Motor neuron (in vitro differentiated cells): ENCODE data around the gene FOXK2. TPM values are rescaled to one million over a fixed set of nuclear protein-coding genes. Genes with fewer than 3 reads are reported as not detected.

Experiments
- ATAC-seq, 8 experiments: fragments of 200-7000 bp; cut with Tn5 transposase; replicated peaks in 6 of 8; 2 replicates each; pipeline ENCODE4 v1.8.0; 2021; ENCODE audit warnings: mild to moderate bottlenecking in 8 of 8, moderate library complexity in 8 of 8
- H3K27ac ChIP-seq, 2 donors: fragments of 250-450 bp; sonication (Bioruptor Pico); 2 replicates each; pipeline ENCODE4 v1.9.0; 2021; ENCODE audit warnings: antibody characterized with exemption in 2 of 2, mild to moderate bottlenecking in 2 of 2, moderate library complexity in 1 of 2
- H3K4me1 ChIP-seq, 2 donors: fragments of 250-450 bp; sonication (Bioruptor Pico); replicated peaks in 1 of 2; 2 replicates each; pipeline ENCODE4 v1.6.1; 2021; ENCODE audit warnings: antibody characterized with exemption in 2 of 2, mild to moderate bottlenecking in 2 of 2, moderate library complexity in 1 of 2
- H3K4me3 ChIP-seq, 5 donors: fragments of 250-450 bp; sonication (Bioruptor Pico); 2 replicates each; pipeline ENCODE4 v1.9.0; 2021; ENCODE audit warnings: antibody characterized with exemption in 5 of 5, mild to moderate bottlenecking in 5 of 5, moderate library complexity in 4 of 5
- WGBS, 10 experiments: fragments of 450-650 bp; shearing (Covaris generic); methylation state at CpG; one replicate each; pipeline ENCODE4 v1.0.0; 2022; 5-methylcytosine and 5-hydroxymethylcytosine counted together
- in situ Hi-C, 9 experiments: fragments of 400-800 bp; cut with MboI; loops; one replicate each; pipeline ENCODE4 v1.15.0; 2021; ENCODE audit warnings: low sequenced_read_pairs in 9 of 9, low pct_unique_long_range_greater_than_20kb in 2 of 9; ENCODE audit not compliant: unreplicated experiment in 9 of 9
- total RNA-seq, 8 experiments: library from RNA; unstranded; fragments of 300-600 nt; gene quantifications; 2 replicates each; pipeline versions ENCODE4 v1.2.3 to v1.2.4, GENCODE V29; 2022

Gene FOXK2
- total RNA-seq, 8 experiments from 2014 or later = 27.6 to 63.7 (median 39.4) TPM

DNA sequence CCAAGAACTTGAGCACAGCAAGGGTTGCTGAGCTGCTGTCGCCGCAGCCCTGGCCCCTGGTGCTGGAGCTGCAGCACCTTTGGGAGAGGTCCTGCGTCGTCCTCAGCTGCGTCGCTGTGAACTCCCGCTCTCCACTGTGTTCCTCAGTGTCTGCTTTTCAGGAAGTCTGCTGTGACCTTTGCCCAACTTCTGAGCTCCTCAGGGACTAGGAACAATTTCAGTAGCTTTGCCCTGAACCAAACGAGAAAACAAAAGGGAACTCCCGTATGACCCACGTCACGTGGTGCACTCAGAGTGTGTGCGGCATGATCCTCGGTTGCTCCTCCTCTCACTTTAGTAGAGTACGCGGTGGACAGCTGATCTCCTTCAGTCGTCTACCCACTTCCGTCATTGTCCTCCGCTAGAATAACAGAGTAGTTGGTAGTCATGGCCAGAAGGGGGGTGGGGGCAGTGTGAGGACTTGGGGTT, 84.5 kb downstream of the FOXK2 start:
- no peaks in the 10 kb centered on the region for H3K4me1 ChIP-seq
- peak in 5 of 8 experiments; percentile 36 to 84 (median 78) for ATAC-seq
- WGBS, 10 experiments = 60 to 100% (median 79%) methylated on average over 2 to 15 of the region's 18 CpGs
- H3K27ac ChIP-seq = no peak overlapping the region
- in situ Hi-C loops = no loop called here
- no peak overlapping the region for H3K4me3 ChIP-seq

DNA sequence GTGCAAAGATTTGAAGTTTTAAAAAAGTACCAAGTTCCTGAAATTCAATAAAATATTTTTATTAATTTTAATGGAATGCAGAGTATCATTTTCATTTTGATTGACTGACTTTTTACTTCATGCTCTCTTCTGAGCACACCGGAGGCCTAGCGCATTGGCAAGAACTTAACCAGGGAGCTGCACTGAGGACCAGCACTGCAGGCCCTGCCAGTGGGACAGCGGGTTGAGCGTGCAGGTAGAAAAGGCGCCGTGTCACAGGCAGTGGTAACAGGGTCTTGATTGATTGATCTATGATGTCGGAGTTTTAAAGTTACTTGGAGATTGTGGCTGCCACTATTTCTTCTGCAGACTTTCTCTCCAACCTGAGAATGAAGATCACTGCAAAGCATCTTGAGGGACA, 85.0 kb downstream of the FOXK2 start:
- Histone ChIP-seq H3K27ac (no peak overlapping the region), H3K4me3 (no peak overlapping the region), H3K4me1 (no peaks in the 10 kb centered on the region)
- WGBS, 10 experiments = 88 to 100% (median 96%) methylated on average over 3 to 7 of the region's 7 CpGs; no CpG with 5 or more reads in 3 of the 10 experiments
- in situ Hi-C loops = no loop called here
- no peak for ATAC-seq

DNA sequence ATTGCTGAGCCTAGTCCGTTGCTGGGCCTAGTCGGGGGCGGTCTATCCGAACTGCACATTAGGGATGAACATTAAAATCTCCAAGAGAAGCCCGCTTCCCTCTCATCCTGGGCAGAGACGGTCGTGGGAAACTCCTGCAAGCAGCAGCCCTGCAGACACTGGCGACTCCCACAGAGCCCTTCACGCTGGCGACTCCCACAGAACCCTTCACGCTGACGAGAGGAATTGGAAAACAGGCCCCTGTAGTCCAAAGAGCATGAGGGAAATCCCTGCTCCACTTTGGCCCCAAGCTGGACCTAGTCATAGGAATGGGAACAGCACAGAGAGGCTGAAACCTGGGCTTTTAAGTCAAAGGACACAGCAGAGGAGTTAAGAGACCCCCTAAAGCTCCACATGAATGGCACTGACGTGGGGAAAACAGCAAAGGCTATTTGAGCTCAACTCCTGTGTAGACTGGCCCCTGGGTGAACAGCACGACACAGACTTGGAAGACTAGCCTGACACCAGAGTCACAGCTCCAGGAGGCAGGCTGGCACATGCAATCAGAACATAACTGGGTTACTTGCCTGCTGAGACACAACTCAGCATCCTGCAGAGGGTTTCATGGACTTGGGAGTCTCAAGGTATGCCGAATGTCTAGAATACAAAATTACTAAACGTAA, 86.5 kb downstream of the FOXK2 start:
- in situ Hi-C loops = no loop called here
- H3K27ac ChIP-seq = no peak overlapping the region
- 76 to 100% (median 91%) methylated on average over 2 to 13 of the region's 16 CpGs; no CpG with 5 or more reads in 1 of the 10 experiments for WGBS, 10 experiments
- no peak for ATAC-seq
- no peak overlapping the region for H3K4me3 ChIP-seq
- H3K4me1 ChIP-seq = no peaks in the 10 kb centered on the region

DNA sequence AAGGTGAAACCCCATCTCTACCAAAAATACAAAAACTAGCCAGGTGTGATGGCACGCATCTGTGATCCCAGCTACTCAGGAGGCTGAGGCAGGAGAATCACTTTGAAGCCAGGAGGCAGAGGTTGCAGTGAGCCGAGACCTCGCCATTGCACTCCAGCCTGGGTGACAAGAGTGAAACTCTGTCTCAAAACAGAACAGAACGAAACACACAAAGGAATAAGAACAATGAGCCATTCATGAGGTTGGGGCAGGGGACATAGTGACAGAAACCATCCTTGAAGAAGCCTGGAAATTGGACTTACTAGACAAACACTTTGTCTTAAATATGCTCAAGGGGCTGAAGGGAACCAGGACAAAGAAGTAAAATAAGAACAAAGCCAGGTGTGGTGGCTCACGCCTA, 89.3 kb downstream of the FOXK2 start:
- H3K27ac ChIP-seq = no peak overlapping the region
- ATAC-seq = no peak

DNA sequence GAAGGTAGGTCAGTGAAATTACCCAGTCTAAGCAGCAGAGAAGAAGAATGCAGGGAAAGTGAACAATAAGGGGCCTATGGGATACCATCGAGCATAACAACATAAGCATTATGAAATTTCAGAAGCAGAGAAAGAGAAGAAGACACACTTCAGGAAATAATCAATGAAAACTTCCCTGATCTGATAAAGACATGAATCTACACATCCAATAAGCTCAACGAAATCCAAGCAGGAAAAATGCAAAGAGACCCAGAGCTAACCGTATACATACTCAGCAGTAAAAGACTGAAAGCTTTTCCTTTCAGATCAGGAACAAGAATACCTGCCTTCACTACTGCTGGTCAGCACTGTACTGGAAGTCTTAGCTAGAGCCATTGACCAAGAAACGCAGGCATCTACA, 90.1 kb downstream of the FOXK2 start:
- ATAC-seq = no peak
- H3K27ac ChIP-seq = no peak overlapping the region
- no peaks in the 10 kb centered on the region for H3K4me1 ChIP-seq
- in situ Hi-C loops = no loop called here
- no peak overlapping the region for H3K4me3 ChIP-seq
- WGBS, 10 experiments = 70 to 100% (median 85%) methylated on average over 1 to 4 of the region's 4 CpGs

More for the DNA sequence above, 89.3 kb downstream of the FOXK2 start:
- Histone ChIP-seq H3K4me3 (no peak overlapping the region), H3K4me1 (no peaks in the 10 kb centered on the region)
- in situ Hi-C loops = no loop called here
- 50 to 100% (median 80%) methylated on average over 1 to 4 of the region's 5 CpGs; no CpG with 5 or more reads in 3 of the 10 experiments for WGBS, 10 experiments

DNA sequence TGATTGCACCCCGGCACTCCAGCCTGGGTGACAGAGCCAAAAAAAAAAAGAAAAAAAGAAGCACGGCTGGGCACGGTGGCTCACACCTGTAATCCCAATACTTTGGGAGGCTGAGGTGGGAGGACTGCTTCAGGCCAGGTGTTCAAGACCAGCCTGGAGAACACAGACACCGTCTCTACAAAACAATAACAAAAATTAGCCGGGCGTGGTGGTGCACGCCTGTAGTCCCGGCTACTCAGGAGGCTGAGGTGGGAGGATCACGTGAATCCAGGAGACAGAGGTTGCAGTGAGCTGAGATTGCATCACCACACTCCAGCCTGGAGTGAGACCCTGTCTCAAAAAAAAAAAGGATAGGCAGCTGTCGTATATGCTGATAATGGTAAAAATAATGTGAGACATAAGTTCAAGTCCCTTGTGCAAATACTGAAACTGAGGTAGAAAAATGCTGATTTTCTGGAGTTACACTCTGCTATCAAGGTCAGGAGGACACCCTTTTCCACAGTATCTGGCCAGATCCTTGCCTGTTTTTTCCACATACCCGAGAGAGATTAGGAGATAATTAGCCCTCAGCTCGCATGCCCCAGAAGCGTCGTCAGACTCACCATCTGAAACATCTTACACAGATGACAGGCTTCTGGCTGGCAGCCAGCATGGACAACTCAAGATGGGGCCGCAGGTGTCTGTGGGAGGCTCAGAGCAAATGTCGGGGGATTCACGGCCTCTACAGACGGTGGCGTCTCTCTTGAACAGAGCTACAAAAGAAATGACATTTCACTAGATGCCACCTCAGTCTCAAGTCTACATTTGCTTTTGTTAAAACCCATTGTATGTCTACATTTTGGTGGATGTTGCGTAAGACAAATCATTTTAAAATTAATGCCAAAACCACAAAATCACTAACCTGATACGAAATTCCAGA, 91.9 kb downstream of the FOXK2 start:
- no peak overlapping the region for H3K27ac ChIP-seq
- WGBS, 10 experiments = 27 to 91% (median 77%) methylated on average over 3 to 15 of the region's 21 CpGs; no CpG with 5 or more reads in 1 of the 10 experiments
- H3K4me1 ChIP-seq = no peaks in the 10 kb centered on the region
- in situ Hi-C loops = no loop called here
- H3K4me3 ChIP-seq = no peak overlapping the region
- peak in 2 of 8 experiments; percentile 20 to 56 for ATAC-seq

DNA sequence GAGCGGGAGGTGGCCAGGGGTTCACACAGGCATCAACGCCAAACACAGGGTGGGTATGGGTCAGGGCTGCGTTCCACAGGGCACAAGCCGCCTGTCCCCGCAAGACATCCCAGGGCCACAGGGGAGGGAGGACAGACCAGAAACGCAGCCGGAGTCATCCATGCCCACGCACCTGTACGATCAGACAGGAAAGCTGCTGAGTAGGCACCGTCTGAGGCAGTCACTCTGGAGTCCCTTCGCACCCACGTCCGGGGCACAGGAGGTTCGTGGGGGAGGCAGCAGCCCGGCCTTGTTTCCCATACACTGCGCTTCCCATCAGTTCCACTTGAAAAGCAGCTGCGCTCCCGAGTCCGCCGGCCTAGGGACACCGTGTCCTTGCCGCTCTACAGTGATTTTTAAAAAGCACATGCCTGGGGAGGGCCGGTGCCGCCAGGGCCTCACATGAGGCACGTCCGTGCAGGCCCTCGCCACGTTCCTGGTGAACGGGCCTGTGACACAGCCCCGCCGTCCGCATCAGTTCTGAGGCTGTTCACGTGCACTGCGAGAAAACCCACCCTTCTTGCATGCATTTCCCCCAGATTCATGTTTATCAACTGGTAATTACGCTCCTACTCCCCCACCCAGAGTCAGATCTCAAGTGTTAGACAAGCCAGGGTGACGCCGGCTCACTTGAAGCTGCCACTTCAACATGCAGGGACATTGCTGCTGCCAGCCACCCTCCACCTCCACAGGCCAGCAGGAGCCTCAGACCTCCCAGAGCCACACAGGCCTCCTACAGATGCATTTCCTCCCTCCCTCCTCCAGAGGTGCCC, 94.0 kb downstream of the FOXK2 start:
- Histone ChIP-seq H3K27ac (no peak overlapping the region), H3K4me3 (no peak overlapping the region), H3K4me1 (no peaks in the 10 kb centered on the region)
- peak; percentile 35 to 73 (median 50) for ATAC-seq
- in situ Hi-C loops = no loop called here
- WGBS, 10 experiments = 86 to 100% (median 89%) methylated on average over 2 to 14 of the region's 37 CpGs; no CpG with 5 or more reads in 5 of the 10 experiments

DNA sequence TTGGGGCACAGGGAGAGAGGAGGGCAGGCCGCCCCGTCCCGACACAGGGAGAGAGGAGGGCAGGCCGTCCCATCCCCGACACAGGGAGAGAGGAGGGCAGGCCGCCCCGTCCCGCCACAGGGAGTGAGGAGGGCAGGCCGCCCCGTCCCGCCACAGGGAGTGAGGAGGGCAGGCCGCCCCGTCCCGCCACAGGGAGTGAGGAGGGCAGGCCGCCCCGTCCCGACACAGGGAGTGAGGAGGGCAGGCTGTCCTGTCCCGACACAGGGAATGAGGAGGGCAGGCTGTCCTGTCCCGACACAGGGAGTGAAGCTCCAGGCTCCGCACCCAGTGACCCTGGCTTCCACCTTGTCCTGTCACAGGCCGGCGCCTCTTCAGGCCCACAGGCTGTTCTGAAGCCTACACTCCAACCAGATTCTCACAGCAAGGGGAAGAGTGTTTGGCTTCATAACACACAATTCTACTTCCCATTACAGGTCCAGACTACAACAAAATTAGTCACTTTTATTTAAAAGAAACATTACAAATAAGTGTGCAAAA, 94.6 kb downstream of the FOXK2 start:
- 83 to 100% (median 100%) methylated on average over 2 of the region's 22 CpGs; no CpG with 5 or more reads in 7 of the 10 experiments for WGBS, 10 experiments
- no peak for ATAC-seq
- Histone ChIP-seq H3K27ac (no peak overlapping the region), H3K4me1 (no peaks in the 10 kb centered on the region), H3K4me3 (no peak overlapping the region)
- in situ Hi-C loops = no loop called here

DNA sequence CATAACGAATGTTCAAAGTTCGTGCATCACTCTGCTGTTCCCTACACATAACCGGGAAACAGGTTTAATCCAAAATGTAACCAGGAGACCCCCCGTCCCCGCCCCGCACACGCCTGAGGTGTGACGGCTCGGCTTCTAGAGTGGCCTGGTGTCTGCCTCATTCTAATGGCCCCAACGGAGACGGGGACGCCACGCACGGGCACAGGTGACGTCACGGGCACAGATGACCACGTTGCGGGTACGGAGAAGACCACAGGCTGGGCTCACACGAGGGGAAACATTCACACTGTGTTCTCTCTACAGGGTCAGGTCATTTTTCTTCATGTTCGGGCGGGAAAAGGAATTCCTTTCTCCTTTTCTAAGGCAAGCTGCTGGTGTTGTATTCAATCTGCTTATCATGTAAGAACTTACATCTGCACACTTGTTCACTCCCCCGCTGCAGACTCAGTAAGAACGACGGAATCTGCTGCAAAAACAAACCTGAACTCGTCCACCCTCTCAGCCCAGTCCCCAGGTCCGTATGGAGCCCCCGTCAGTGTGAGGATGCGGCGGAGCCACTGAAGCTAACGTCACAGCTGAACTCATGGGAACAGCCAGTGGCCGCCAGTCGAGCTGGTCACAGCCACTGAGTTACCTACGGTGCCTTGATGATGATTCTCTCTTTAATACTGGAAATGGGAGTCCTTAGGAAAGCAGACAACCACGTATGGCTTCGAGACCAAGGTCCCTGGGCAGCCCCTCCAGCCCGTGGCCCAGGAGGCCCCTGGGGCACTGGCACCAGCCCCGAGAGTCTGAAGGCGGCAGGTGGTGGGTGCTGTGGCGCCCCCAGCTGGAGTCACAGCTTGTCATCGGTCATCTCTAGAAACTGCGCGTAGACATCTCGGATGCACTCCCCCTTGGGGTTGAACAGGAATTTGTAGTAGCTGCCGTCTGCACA, 95.8 kb downstream of the FOXK2 start:
- WGBS, 10 experiments = 88 to 96% (median 90%) methylated on average over 2 to 17 of the region's 45 CpGs; no CpG with 5 or more reads in 4 of the 10 experiments
- peak in 4 of 8 experiments; percentile 11 to 34 (median 28) for ATAC-seq
- in situ Hi-C loops = no loop called here
- Histone ChIP-seq H3K27ac (no peak overlapping the region), H3K4me1 (no peaks in the 10 kb centered on the region), H3K4me3 (no peak overlapping the region)

DNA sequence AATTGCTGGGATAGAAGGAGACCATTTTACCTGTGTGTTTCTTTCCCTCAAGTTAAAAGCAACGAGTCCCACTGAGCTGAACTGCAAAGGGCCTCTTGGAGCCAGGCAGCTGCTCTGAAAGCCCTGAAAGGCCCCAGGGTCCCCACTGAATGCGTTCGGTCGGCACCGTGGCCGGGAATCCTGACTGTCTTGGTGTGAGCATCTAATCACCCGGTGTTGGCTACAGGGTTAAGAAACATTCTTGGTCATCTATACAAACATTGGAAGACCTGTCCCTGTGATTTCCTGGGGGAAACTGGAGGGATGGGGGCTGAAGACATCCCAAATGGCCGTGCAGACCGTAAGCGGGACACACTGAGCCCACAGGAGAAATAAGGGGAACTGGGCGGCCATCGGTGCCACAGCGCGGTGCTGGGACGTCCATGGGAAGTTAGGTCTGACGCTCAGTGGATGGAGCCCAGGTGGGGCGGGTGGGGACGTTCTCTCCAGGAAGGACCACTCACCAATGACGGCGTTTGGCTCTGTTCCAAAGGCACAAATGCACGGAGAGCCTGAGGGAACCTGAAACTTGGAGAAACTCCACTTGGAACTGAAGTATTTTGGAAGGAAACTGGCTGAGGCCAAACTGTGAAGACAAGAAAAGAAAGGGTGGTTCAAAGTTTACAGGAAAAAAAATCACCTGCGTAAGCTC, 96.6 kb downstream of the FOXK2 start:
- in situ Hi-C loops = no loop called here
- no peak for ATAC-seq
- Histone ChIP-seq H3K4me3 (no peak overlapping the region), H3K27ac (no peak overlapping the region), H3K4me1 (no peaks in the 10 kb centered on the region)
- WGBS, 10 experiments = 50 to 100% (median 100%) methylated on average over 1 to 12 of the region's 22 CpGs; no CpG with 5 or more reads in 5 of the 10 experiments

DNA sequence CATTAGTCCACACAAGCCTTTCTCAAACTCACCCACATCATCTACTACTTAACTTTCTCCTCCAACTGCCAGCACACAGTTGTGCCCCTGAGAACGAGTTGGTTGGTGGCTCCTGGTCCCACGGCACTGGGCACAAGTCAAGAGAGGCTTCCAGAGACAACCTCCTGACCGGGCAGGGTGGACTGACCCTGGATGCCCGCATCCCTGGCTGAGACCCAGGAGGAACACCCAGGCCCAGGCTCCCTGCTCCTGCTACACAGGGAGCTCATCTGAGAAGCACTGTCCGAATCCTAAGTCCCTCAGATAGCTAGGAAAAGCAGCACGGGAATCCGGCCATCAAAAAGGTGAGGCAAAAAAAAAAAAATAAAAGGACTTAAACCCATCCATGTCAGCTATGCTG, 99.7 kb downstream of the FOXK2 start:
- H3K4me3 ChIP-seq = no peak overlapping the region
- ATAC-seq = no peak
- in situ Hi-C loops = no loop called here
- WGBS, 10 experiments = 70 to 93% (median 83%) methylated on average over 2 to 5 of the region's 7 CpGs; no CpG with 5 or more reads in 2 of the 10 experiments
- no peaks in the 10 kb centered on the region for H3K4me1 ChIP-seq
- no peak overlapping the region for H3K27ac ChIP-seq
